ENCODE measurements around the gene ABCF2. TPM values are rescaled to one million over a fixed set of nuclear protein-coding genes. Genes with fewer than 3 reads are reported as not detected.

ABCF2 gene
- total RNA-seq, 4 donors from 2014 or later, result 10.0 to 30.8 (median 27.8) TPM

- Histone ChIP-seq H3K9me3 (no peaks in the 10 kb centered on the region), H3K4me3 (no peak overlapping the region), H3K27ac (no peak overlapping the region), H3K4me1 (peaks cover 0 to 10% (median 0%) of the 10 kb centered on the region in 4 donors), H3K27me3 (no peaks in the 10 kb centered on the region), H3K36me3 (no peaks in the 10 kb centered on the region)
- DNase-seq, result no peak
- TF ChIP-seq EP300 (IDR thresholded peaks at IDR 0.05; ENCODE audit: low read depth) (no peak), POLR2A (IDR thresholded peaks at IDR 0.05) (no peak), POLR2AphosphoS5 (IDR thresholded peaks at IDR 0.05) (no peak), CTCF (IDR thresholded peaks at IDR 0.05) (no peak)
- intact Hi-C loops (cut with DNase I; ENCODE audit: low total_unique reads), result no loop called here
- 93% methylated on average over 10 of the region's 10 CpGs; no CpG with 5 or more reads in 1 of the 2 donors for WGBS, 2 donors (ENCODE audit: low coverage in 1 of 2)
- in situ Hi-C loops (cut with MboI; ENCODE audit: low pct_ligation_motif_present in 1 of 4, low pct_unique_long_range_greater_than_20kb in 1 of 4, low sequenced_read_pairs in 3 of 4), result no loop called here
Measured at GRCh38 chr7:151269511-151269910, 42.5 kb upstream of the ABCF2 start.

GRCh38 chr7:151265351-151265931 lies 38.4 kb upstream of the ABCF2 start:
- H3K4me3 ChIP-seq, result no peak overlapping the region
- DNase-seq, result no peak
- peaks cover 4% of the 10 kb centered on the region for H3K27me3 ChIP-seq
- TF ChIP-seq CTCF (IDR thresholded peaks at IDR 0.05) (no peak), EP300 (IDR thresholded peaks at IDR 0.05; ENCODE audit: low read depth) (no peak), POLR2A (IDR thresholded peaks at IDR 0.05) (no peak), POLR2AphosphoS5 (IDR thresholded peaks at IDR 0.05) (no peak)
- no peaks in the 10 kb centered on the region for H3K36me3 ChIP-seq
- no peaks in the 10 kb centered on the region for H3K9me3 ChIP-seq
- H3K27ac ChIP-seq, result no peak overlapping the region
- intact Hi-C loops (cut with DNase I; ENCODE audit: low total_unique reads) (no loop called here), in situ Hi-C loops (cut with MboI; ENCODE audit: low pct_ligation_motif_present in 1 of 4, low pct_unique_long_range_greater_than_20kb in 1 of 4, low sequenced_read_pairs in 3 of 4) (no loop called here)
- 88 to 89% methylated on average over 3 to 9 of the region's 9 CpGs for WGBS, 2 donors (ENCODE audit: low coverage in 1 of 2)
- H3K4me1 ChIP-seq, result no peaks in the 10 kb centered on the region

DNA sequence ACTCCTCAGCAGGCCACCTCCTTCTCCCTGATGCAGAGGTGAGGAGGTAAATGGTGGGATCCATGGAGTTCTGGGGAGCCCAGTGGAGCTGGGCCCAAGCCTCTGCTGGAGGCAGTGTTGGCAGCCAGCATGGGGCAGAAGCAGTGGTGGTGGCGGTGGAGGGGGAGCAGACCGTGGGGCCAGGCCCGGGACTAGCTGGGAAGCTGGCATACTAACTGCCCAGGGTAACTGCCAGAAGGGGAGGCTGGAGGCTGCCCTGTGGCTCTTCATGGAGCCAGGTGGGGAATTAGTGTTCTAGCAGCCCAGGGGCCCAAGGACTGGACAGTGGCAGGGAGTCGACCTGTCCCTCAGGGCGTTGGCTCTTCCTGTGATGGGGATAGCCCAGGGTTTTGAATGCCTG lies 37.6 kb upstream of the ABCF2 start:
- WGBS, 2 donors (ENCODE audit: low coverage in 1 of 2), result 63% methylated on average over 5 of the region's 5 CpGs; no CpG with 5 or more reads in 1 of the 2 donors
- TF ChIP-seq POLR2A (IDR thresholded peaks at IDR 0.05) (no peak), EP300 (IDR thresholded peaks at IDR 0.05; ENCODE audit: low read depth) (no peak), POLR2AphosphoS5 (IDR thresholded peaks at IDR 0.05) (no peak), CTCF (IDR thresholded peaks at IDR 0.05) (no peak)
- Histone ChIP-seq H3K36me3 (no peaks in the 10 kb centered on the region), H3K27ac (no peak overlapping the region), H3K4me1 (no peaks in the 10 kb centered on the region), H3K27me3 (peaks cover 4% of the 10 kb centered on the region), H3K9me3 (no peaks in the 10 kb centered on the region), H3K4me3 (no peak overlapping the region)
- in situ Hi-C loops (cut with MboI; ENCODE audit: low pct_ligation_motif_present in 1 of 4, low pct_unique_long_range_greater_than_20kb in 1 of 4, low sequenced_read_pairs in 3 of 4) (no loop called here), intact Hi-C loops (cut with DNase I; ENCODE audit: low total_unique reads) (no loop called here)
- no peak for DNase-seq

DNA sequence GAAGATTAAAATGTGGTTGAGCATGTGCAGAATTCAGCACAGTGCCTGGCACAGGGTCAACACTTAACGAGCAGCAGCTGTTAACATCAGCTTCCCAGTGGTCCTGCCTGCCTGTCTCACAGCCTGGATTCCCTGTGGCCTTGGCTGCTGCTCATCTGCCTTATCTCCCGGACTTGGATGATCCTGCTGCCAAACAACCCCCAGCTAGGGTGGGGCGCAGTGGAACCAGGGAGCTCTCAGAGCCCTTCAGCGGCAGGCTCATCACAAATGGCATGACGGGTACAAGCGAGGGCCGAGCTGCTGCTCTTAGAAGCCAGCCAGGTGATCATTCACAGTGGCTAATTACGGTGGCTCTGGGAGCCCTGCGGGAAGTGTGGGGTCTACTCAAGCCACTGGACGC lies 34.5 kb upstream of the ABCF2 start:
- in situ Hi-C loops (cut with MboI; ENCODE audit: low pct_ligation_motif_present in 1 of 4, low pct_unique_long_range_greater_than_20kb in 1 of 4, low sequenced_read_pairs in 3 of 4), result no loop called here
- no peak for TF ChIP-seq CTCF (IDR thresholded peaks at IDR 0.05)
- no peak for TF ChIP-seq POLR2AphosphoS5 (IDR thresholded peaks at IDR 0.05)
- no peak for TF ChIP-seq POLR2A (IDR thresholded peaks at IDR 0.05)
- no peak for TF ChIP-seq EP300 (IDR thresholded peaks at IDR 0.05; ENCODE audit: low read depth)
- intact Hi-C loops (cut with DNase I; ENCODE audit: low total_unique reads), result no loop called here

More for the DNA sequence above, 34.5 kb upstream of the ABCF2 start:
- H3K4me1 ChIP-seq, result no peaks in the 10 kb centered on the region
- H3K27ac ChIP-seq, result no peak overlapping the region
- 40% methylated on average over 3 of the region's 10 CpGs; no CpG with 5 or more reads in 1 of the 2 donors for WGBS, 2 donors (ENCODE audit: low coverage in 1 of 2)
- no peak overlapping the region for H3K4me3 ChIP-seq
- no peaks in the 10 kb centered on the region for H3K36me3 ChIP-seq
- DNase-seq, result no peak
- H3K9me3 ChIP-seq, result no peaks in the 10 kb centered on the region
- peaks cover 13% of the 10 kb centered on the region for H3K27me3 ChIP-seq
